Retinal pigment epithelial cell (primary cell): ENCODE measurements around the gene MAML3.

ENCODE experiments used
- DNase-seq: peaks from one replicate; pipeline ENCODE4 v3.0.0-alpha.2; 2010; ENCODE audit warnings: low read depth
- H3K4me3 ChIP-seq: 2 replicates; pipeline ENCODE4 v1.5.1; 2011; ENCODE audit warnings: mild to moderate bottlenecking, low read length, control low read depth, moderate library complexity
- CTCF ChIP-seq: conservative IDR thresholded peaks from 2 replicates; pipeline ENCODE4 v1.5.1; 2011; ENCODE audit warnings: low read depth, low read length, control low read depth, inconsistent platforms

Gene MAML3

GRCh38 chr4:139682741-139683151, 471.2 kb downstream of the MAML3 start:
- H3K4me3 ChIP-seq: no peak overlapping the region
- no peak for DNase-seq
- TF ChIP-seq CTCF: no peak

- TF ChIP-seq CTCF: no peak
- H3K4me3 ChIP-seq: no peak overlapping the region
- DNase-seq: no peak
Measured at GRCh38 chr4:139682309-139682708, 471.7 kb downstream of the MAML3 start.

- TF ChIP-seq CTCF: no peak
- DNase-seq: no peak
- H3K4me3 ChIP-seq: no peak overlapping the region
Measured at GRCh38 chr4:139676913-139677585, 476.9 kb downstream of the MAML3 start.

- H3K4me3 ChIP-seq: no peak overlapping the region
- no peak for TF ChIP-seq CTCF
Measured at GRCh38 chr4:139676365-139676764, 477.6 kb downstream of the MAML3 start.

GRCh38 chr4:139675651-139676050, 478.3 kb downstream of the MAML3 start:
- no peak for DNase-seq
- no peak overlapping the region for H3K4me3 ChIP-seq
- TF ChIP-seq CTCF: no peak

More at GRCh38 chr4:139676365-139676764, 477.6 kb downstream of the MAML3 start:
- DNase-seq: no peak

GRCh38 chr4:139674875-139675550, 479.0 kb downstream of the MAML3 start:
- no peak for TF ChIP-seq CTCF
- H3K4me3 ChIP-seq: no peak overlapping the region
- no peak for DNase-seq

GRCh38 chr4:139672732-139673131, 481.3 kb downstream of the MAML3 start:
- H3K4me3 ChIP-seq: no peak overlapping the region
- TF ChIP-seq CTCF: no peak
- DNase-seq: no peak
